Keratinocyte (primary cell): ENCODE results near the gene XNDC1N.

ENCODE experiments used
- EZH2 ChIP-seq: IDR thresholded peaks from one replicate; pipeline ENCODE4 v1.6.1; 2012; ENCODE audit warnings: inconsistent platforms, mild to moderate bottlenecking, low read length, moderate library complexity
- TF ChIP-seq, protein P1 (sequence below), 3 experiments: IDR thresholded peaks in 1 of 3; conservative IDR thresholded peaks in 1 of 3; optimal IDR thresholded peaks in 1 of 3; 2 replicates in 2 of 3; 3 replicates in 1 of 3; pipeline versions ENCODE3 to v1.5.1; 2011; ENCODE audit warnings: low read length in 3 of 3, mild to moderate bottlenecking in 3 of 3, moderate library complexity in 2 of 3, control low read depth in 1 of 3, inconsistent platforms in 1 of 3; ENCODE audit not compliant: insufficient read depth in 2 of 3; ENCODE audit errors: extremely low read depth in 1 of 3

DNA sequence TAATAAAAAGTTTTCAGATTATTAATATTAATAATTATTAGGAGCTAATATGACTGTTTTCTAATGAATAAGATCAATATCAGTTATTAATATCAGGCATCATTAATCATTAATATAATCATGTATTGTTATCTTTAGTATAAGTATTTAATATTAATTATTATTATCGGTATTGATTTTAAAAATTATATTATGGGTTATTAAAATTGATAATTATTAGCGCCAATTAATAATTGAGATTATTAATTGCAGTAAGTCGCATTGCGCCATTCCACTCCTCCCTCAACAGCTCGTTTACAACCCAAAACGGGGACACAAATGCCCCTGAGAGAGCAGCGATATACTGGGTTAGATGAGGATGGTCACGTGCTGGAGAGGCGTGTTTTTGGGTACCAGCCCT lies 20.2 kb downstream of the XNDC1N start:
- TF ChIP-seq, protein P1, sequence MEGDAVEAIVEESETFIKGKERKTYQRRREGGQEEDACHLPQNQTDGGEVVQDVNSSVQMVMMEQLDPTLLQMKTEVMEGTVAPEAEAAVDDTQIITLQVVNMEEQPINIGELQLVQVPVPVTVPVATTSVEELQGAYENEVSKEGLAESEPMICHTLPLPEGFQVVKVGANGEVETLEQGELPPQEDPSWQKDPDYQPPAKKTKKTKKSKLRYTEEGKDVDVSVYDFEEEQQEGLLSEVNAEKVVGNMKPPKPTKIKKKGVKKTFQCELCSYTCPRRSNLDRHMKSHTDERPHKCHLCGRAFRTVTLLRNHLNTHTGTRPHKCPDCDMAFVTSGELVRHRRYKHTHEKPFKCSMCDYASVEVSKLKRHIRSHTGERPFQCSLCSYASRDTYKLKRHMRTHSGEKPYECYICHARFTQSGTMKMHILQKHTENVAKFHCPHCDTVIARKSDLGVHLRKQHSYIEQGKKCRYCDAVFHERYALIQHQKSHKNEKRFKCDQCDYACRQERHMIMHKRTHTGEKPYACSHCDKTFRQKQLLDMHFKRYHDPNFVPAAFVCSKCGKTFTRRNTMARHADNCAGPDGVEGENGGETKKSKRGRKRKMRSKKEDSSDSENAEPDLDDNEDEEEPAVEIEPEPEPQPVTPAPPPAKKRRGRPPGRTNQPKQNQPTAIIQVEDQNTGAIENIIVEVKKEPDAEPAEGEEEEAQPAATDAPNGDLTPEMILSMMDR (optimal IDR thresholded peaks at IDR 0.05 in 1 of 3, IDR thresholded peaks at IDR 0.05 in 1 of 3, conservative IDR thresholded peaks at IDR 0.05 in 1 of 3; ENCODE audit: extremely low read depth in 1 of 3, insufficient read depth in 2 of 3, low read length in 3 of 3): no peak
- no peak for TF ChIP-seq EZH2
